ENCODE data around the gene ZMIZ1.
"Not testable (repeated sequence)": the region's sequence is repeated elsewhere in the genome, so short reads cannot be mapped to it uniquely, and the experiment has no call there.

The ZMIZ1 gene

DNA sequence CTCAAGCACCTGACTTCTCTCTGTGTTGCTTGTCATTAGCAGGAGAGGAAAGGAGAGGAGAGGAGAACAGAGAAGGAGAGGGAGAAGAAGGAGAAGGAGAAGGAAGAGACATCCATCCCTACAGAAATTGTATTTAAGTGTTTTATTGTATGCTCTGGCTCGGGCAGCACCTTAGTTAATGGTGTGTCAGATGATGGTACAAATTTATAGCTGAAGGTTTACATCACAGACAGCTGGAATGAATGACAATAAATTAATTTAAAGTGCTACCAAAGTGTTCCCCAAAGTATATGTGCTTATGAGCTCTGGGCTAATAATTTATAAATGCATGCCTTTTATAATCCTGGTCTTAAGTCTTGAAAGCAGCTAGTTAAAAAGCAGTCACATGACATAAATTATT lies 38.1 kb upstream of the ZMIZ1 start:
- no peaks in the 10 kb centered on the region for H3K27me3 ChIP-seq (ENCODE audit: control insufficient read depth in 2 of 2, insufficient read depth in 2 of 2, low read length in 2 of 2)
- H3K4me3 ChIP-seq (ENCODE audit: low read length in 2 of 2): no peak overlapping the region
- H3K9ac ChIP-seq (ENCODE audit: low read depth in 1 of 2, low read length in 2 of 2): no peak overlapping the region
- no peaks in the 10 kb centered on the region for H3K9me3 ChIP-seq (ENCODE audit: control insufficient read depth in 2 of 2, low read length in 2 of 2)
- no peaks in the 10 kb centered on the region for H3K4me1 ChIP-seq (ENCODE audit: control insufficient read depth in 2 of 2, insufficient read depth in 2 of 2, low read length in 2 of 2)
- no peak overlapping the region for H3K27ac ChIP-seq (ENCODE audit: low read depth in 2 of 2, low read length in 2 of 2)
- H3K36me3 ChIP-seq (ENCODE audit: control insufficient read depth in 2 of 2, insufficient read depth in 2 of 2, low read length in 2 of 2): no peaks in the 10 kb centered on the region

DNA sequence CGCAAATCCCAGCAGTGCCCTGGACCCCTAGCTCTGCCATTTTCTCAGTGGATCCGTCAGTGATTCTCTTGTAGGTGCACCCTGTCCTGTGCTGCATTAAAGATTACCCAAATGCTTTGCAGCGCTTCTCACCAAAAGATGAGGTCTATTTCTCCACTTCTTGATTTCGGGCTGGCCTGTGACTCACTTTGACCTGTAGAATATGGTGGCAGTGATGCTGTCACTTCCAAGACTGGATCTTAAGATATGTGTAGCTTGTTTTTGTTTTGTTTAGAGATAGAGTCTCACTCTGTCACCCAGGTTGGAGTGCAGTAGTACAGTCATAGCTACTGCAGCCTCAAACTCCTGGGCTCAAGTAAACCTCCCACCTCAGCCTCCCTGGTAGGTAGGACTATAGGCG lies 37.0 kb upstream of the ZMIZ1 start:
- no peaks in the 10 kb centered on the region for H3K36me3 ChIP-seq (ENCODE audit: control insufficient read depth in 2 of 2, insufficient read depth in 2 of 2, low read length in 2 of 2)
- H3K27me3 ChIP-seq (ENCODE audit: control insufficient read depth in 2 of 2, insufficient read depth in 2 of 2, low read length in 2 of 2): no peaks in the 10 kb centered on the region
- H3K27ac ChIP-seq (ENCODE audit: low read depth in 2 of 2, low read length in 2 of 2): no peak overlapping the region
- no peaks in the 10 kb centered on the region for H3K9me3 ChIP-seq (ENCODE audit: control insufficient read depth in 2 of 2, low read length in 2 of 2)
- H3K9ac ChIP-seq (ENCODE audit: low read depth in 1 of 2, low read length in 2 of 2): no peak overlapping the region
- no peak overlapping the region for H3K4me3 ChIP-seq (ENCODE audit: low read length in 2 of 2)
- H3K4me1 ChIP-seq (ENCODE audit: control insufficient read depth in 2 of 2, insufficient read depth in 2 of 2, low read length in 2 of 2): no peaks in the 10 kb centered on the region

DNA sequence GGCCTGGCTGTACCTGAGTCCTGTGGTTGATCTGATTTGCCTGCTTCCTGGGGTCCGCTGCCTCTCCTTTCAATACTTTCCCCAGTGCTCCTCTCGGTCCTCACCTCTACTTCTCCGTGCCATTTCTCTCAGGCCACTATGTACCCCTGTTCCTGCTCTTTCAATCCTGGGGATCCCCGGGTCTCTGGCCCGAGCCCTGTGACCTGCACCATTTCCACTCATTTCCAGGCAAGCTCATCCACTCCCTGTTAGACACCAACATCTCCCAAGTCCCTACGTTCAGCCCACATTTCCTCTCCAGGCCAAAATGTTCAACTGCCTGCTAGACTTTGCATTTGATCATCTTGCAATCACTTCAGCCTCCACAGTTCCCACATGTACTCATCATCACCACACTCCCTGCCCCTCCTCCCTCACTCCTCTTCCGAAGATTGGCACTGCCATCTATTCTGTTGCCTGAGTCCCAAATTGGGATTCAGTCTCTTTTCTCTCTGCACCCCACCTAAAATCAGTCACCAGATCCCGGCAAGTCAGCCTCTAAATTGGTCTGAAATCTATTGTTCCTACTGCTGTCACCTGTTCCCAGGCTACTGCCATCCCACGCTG lies 34.4 kb upstream of the ZMIZ1 start:
- Histone ChIP-seq H3K4me3 (ENCODE audit: low read length in 2 of 2) (no peak overlapping the region), H3K27me3 (ENCODE audit: control insufficient read depth in 2 of 2, insufficient read depth in 2 of 2, low read length in 2 of 2) (no peaks in the 10 kb centered on the region), H3K36me3 (ENCODE audit: control insufficient read depth in 2 of 2, insufficient read depth in 2 of 2, low read length in 2 of 2) (no peaks in the 10 kb centered on the region), H3K27ac (ENCODE audit: low read depth in 2 of 2, low read length in 2 of 2) (no peak overlapping the region), H3K4me1 (ENCODE audit: control insufficient read depth in 2 of 2, insufficient read depth in 2 of 2, low read length in 2 of 2) (no peaks in the 10 kb centered on the region), H3K9ac (ENCODE audit: low read depth in 1 of 2, low read length in 2 of 2) (no peak overlapping the region), H3K9me3 (ENCODE audit: control insufficient read depth in 2 of 2, low read length in 2 of 2) (no peaks in the 10 kb centered on the region)

DNA sequence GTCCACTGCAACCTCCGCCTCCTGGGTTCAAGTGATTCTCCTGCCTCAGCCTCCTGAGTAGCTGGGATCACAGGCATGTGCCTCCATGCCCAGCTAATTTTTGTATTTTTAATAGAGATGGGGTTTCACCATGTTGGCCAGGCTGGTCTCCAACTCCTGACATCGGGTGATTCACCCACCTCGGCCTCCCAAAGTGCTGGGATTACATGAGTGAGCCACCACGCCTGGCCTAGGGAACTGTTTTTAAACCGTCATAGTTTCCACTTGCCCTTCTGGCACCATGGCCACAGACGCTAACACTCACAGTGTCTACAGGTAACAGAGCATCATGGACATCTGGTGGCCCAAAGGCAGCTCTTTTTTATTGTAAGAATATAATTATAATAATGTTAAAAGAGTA lies 32.4 kb upstream of the ZMIZ1 start:
- not testable (repeated sequence) for H3K27ac ChIP-seq (ENCODE audit: low read depth in 2 of 2, low read length in 2 of 2); H3K9me3 ChIP-seq (ENCODE audit: control insufficient read depth in 2 of 2, low read length in 2 of 2); H3K4me3 ChIP-seq (ENCODE audit: low read length in 2 of 2); H3K4me1 ChIP-seq (ENCODE audit: control insufficient read depth in 2 of 2, insufficient read depth in 2 of 2, low read length in 2 of 2); H3K36me3 ChIP-seq (ENCODE audit: control insufficient read depth in 2 of 2, insufficient read depth in 2 of 2, low read length in 2 of 2); H3K9ac ChIP-seq (ENCODE audit: low read depth in 1 of 2, low read length in 2 of 2); H3K27me3 ChIP-seq (ENCODE audit: control insufficient read depth in 2 of 2, insufficient read depth in 2 of 2, low read length in 2 of 2)

DNA sequence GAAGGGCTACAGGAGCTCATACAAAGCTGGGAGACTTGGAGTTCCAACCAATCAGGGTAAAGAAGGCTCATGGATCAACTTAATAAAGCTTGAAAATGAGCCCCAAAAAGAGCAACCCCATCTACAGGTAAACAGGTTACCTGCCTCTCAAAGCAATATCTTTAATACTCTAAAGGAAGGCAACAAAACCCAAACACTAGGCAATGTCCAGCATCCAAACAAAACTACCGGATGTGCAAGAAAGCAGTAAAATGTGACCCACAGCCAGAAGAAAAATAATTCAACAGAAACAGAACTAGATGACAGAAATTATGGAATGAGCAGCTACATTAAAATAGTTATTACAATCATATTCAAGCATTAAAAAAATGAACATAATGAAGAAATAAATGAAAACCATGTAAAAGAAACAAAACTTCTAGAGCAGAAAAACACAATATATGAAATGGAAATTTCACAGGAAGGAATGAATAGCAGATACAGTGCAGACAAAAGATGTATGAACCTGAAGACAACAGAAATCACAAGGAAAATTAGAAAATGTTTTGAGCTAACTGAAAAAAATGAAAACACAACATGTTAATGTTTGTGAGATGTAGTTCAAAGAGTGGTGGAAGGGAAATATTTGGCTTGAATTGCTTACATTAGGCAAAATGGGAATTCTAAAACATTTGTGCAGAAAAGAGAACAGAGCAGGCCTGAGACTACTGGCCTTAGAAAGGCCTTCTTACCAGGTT lies 30.5 kb upstream of the ZMIZ1 start:
- Histone ChIP-seq H3K27ac (ENCODE audit: low read depth in 2 of 2, low read length in 2 of 2) (no peak overlapping the region), H3K4me3 (ENCODE audit: low read length in 2 of 2) (no peak overlapping the region), H3K36me3 (ENCODE audit: control insufficient read depth in 2 of 2, insufficient read depth in 2 of 2, low read length in 2 of 2) (no peaks in the 10 kb centered on the region), H3K9me3 (ENCODE audit: control insufficient read depth in 2 of 2, low read length in 2 of 2) (no peaks in the 10 kb centered on the region), H3K27me3 (ENCODE audit: control insufficient read depth in 2 of 2, insufficient read depth in 2 of 2, low read length in 2 of 2) (no peaks in the 10 kb centered on the region), H3K4me1 (ENCODE audit: control insufficient read depth in 2 of 2, insufficient read depth in 2 of 2, low read length in 2 of 2) (no peaks in the 10 kb centered on the region), H3K9ac (ENCODE audit: low read depth in 1 of 2, low read length in 2 of 2) (no peak overlapping the region)

DNA sequence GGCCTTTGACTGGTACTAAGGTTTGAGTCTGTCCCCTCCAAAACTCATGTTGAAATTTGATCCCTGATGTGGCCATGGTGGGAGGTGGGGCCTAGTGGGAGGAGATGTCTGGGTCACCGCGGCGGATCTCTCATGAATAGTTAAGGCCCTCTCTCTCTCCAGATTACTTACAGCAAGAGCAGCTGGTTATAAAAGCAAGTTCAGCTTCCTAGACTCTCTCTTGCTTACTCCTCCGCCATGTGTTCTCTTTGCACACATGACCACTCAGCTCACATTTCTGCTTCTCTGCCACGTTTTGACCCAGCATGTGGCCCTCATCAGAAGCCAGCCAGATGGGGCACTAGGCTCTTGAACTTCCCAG lies 29.9 kb upstream of the ZMIZ1 start:
- Histone ChIP-seq H3K36me3 (ENCODE audit: control insufficient read depth in 2 of 2, insufficient read depth in 2 of 2, low read length in 2 of 2) (no peaks in the 10 kb centered on the region), H3K27ac (ENCODE audit: low read depth in 2 of 2, low read length in 2 of 2) (no peak overlapping the region), H3K4me3 (ENCODE audit: low read length in 2 of 2) (no peak overlapping the region), H3K9ac (ENCODE audit: low read depth in 1 of 2, low read length in 2 of 2) (no peak overlapping the region), H3K4me1 (ENCODE audit: control insufficient read depth in 2 of 2, insufficient read depth in 2 of 2, low read length in 2 of 2) (no peaks in the 10 kb centered on the region), H3K9me3 (ENCODE audit: control insufficient read depth in 2 of 2, low read length in 2 of 2) (no peaks in the 10 kb centered on the region), H3K27me3 (ENCODE audit: control insufficient read depth in 2 of 2, insufficient read depth in 2 of 2, low read length in 2 of 2) (no peaks in the 10 kb centered on the region)

DNA sequence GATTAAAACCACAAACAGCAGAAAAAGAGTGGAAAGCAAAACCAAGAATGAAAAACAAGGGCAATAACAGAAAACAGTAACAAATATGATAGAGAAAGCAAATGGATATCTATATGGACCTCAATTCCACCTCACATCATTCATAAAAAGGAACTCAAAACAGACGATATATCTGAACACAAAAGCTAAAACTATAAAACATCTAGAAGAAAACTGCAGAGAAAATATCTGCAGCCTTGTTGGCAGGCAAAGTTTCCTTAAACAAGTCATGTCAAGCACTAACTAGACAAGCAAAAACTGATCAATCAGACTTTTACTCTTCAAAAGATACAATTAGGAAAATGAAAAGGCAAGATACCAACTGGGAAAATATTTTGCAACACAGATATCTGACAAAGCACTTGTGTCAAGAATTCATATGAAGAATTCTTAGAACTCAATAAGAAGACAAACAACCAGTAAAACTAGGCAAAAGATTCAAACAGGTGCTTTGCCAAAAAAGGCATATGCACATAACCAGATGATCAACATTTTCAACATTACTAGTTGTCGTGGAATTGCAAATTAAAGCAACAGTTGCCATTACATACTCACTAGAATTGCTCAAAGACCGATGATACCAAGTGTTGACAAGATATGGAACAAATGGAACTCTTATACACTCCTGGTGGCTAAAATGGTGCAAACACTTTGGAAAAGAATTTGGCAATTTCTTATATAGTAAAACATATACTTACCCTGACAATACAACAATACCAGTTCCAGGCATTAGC lies 25.9 kb upstream of the ZMIZ1 start:
- H3K27me3 ChIP-seq (ENCODE audit: control insufficient read depth in 2 of 2, insufficient read depth in 2 of 2, low read length in 2 of 2): no peaks in the 10 kb centered on the region
- no peak overlapping the region for H3K4me3 ChIP-seq (ENCODE audit: low read length in 2 of 2)
- H3K27ac ChIP-seq (ENCODE audit: low read depth in 2 of 2, low read length in 2 of 2): no peak overlapping the region
- no peaks in the 10 kb centered on the region for H3K9me3 ChIP-seq (ENCODE audit: control insufficient read depth in 2 of 2, low read length in 2 of 2)
- no peaks in the 10 kb centered on the region for H3K36me3 ChIP-seq (ENCODE audit: control insufficient read depth in 2 of 2, insufficient read depth in 2 of 2, low read length in 2 of 2)
- no peak overlapping the region for H3K9ac ChIP-seq (ENCODE audit: low read depth in 1 of 2, low read length in 2 of 2)
- peaks cover under 1 to 3% of the 10 kb centered on the region in 2 donors for H3K4me1 ChIP-seq (ENCODE audit: control insufficient read depth in 2 of 2, insufficient read depth in 2 of 2, low read length in 2 of 2)

DNA sequence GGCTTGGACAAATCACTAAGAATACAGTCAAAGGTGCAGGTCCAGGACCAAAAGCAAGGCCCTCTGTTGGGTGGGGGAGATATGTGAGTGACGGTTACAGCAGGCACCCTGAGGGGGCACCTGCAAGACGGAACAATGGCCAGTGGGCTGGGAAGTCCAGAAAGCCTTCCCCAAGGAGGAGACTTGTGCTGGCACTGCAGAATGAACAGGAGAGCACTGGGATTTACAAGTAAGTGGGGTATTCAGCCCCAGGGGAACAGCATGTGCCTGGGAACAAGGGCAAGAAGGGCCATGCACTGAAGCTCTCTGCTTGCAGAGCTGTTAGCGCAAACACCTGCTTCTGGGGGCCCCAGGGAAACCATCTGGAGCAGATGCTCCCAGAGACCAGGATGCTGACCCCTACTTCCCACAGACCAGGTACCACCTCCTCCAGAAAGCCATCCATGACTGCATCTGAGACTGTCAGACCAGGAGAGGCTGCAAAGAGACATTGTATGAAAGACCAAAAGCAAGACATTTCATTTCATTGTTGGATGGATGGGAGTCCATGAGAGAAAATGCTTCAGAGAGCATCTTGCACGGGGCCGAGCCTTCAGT lies 24.6 kb upstream of the ZMIZ1 start:
- H3K27ac ChIP-seq (ENCODE audit: low read depth in 2 of 2, low read length in 2 of 2): no peak overlapping the region
- no peaks in the 10 kb centered on the region for H3K36me3 ChIP-seq (ENCODE audit: control insufficient read depth in 2 of 2, insufficient read depth in 2 of 2, low read length in 2 of 2)
- no peaks in the 10 kb centered on the region for H3K27me3 ChIP-seq (ENCODE audit: control insufficient read depth in 2 of 2, insufficient read depth in 2 of 2, low read length in 2 of 2)
- no peak overlapping the region for H3K9ac ChIP-seq (ENCODE audit: low read depth in 1 of 2, low read length in 2 of 2)
- H3K4me3 ChIP-seq (ENCODE audit: low read length in 2 of 2): no peak overlapping the region
- peaks cover 13 to 16% of the 10 kb centered on the region in 2 donors for H3K4me1 ChIP-seq (ENCODE audit: control insufficient read depth in 2 of 2, insufficient read depth in 2 of 2, low read length in 2 of 2)
- H3K9me3 ChIP-seq (ENCODE audit: control insufficient read depth in 2 of 2, low read length in 2 of 2): no peaks in the 10 kb centered on the region

DNA sequence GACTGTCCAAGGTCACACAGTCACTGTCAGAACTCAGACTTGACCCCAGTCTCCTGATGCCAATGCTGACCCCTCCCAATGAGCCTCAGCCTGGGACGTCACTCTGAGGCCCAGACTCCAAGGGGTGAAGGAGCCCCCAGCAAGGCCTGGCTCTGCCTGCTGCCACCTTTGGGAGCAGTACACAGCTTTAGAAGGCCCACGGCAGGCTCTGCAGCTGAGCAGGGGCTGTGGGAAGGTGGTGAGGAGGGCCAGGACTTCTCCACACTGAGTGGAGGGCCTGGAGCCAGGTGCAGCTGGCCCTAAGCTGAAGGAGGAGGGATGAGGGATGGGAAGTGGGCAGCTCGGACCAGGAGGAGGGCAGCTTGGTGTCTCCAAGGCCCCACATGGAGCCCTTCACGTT lies 23.9 kb upstream of the ZMIZ1 start:
- Histone ChIP-seq H3K4me1 (ENCODE audit: control insufficient read depth in 2 of 2, insufficient read depth in 2 of 2, low read length in 2 of 2) (peaks cover 16 to 18% of the 10 kb centered on the region in 2 donors), H3K4me3 (ENCODE audit: low read length in 2 of 2) (no peak overlapping the region), H3K9me3 (ENCODE audit: control insufficient read depth in 2 of 2, low read length in 2 of 2) (no peaks in the 10 kb centered on the region), H3K27me3 (ENCODE audit: control insufficient read depth in 2 of 2, insufficient read depth in 2 of 2, low read length in 2 of 2) (no peaks in the 10 kb centered on the region), H3K27ac (ENCODE audit: low read depth in 2 of 2, low read length in 2 of 2) (no peak overlapping the region), H3K9ac (ENCODE audit: low read depth in 1 of 2, low read length in 2 of 2) (no peak overlapping the region), H3K36me3 (ENCODE audit: control insufficient read depth in 2 of 2, insufficient read depth in 2 of 2, low read length in 2 of 2) (no peaks in the 10 kb centered on the region)

DNA sequence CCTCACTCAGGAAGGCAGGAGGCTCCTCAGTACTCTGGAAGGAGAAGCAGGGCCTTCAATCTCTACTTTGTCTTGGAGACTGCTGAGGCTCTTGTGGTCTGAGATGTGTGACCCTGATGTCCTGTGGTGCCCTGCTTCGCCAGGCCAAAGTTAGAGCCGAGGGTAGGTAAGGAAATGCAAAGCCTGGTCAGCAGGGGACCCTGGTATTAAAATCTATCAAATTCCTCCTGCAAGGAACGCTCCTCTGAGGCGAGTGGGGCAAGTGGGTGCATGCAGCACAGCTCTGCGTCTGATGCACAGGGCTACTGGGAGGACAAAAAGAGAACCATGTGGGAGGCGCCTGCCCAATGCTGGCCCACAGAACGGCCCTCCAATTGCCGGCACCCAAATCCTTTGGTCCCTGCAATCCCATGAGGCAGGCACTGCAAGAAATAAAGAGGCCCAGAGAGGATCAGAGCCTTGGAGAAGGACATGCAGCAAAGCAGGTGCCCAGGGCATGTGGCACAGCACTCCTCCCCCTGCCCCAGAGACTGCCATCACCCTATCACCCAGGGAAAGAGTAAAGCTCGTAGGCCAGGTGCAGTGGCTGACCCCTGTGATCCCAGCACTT lies 23.1 kb upstream of the ZMIZ1 start:
- no peak overlapping the region for H3K9ac ChIP-seq (ENCODE audit: low read depth in 1 of 2, low read length in 2 of 2)
- no peaks in the 10 kb centered on the region for H3K27me3 ChIP-seq (ENCODE audit: control insufficient read depth in 2 of 2, insufficient read depth in 2 of 2, low read length in 2 of 2)
- no peak overlapping the region for H3K4me3 ChIP-seq (ENCODE audit: low read length in 2 of 2)
- H3K27ac ChIP-seq (ENCODE audit: low read depth in 2 of 2, low read length in 2 of 2): no peak overlapping the region
- peaks cover 24 to 26% of the 10 kb centered on the region in 2 donors for H3K4me1 ChIP-seq (ENCODE audit: control insufficient read depth in 2 of 2, insufficient read depth in 2 of 2, low read length in 2 of 2)
- H3K36me3 ChIP-seq (ENCODE audit: control insufficient read depth in 2 of 2, insufficient read depth in 2 of 2, low read length in 2 of 2): no peaks in the 10 kb centered on the region
- H3K9me3 ChIP-seq (ENCODE audit: control insufficient read depth in 2 of 2, low read length in 2 of 2): no peaks in the 10 kb centered on the region

Measured in mucosa of rectum (tissue), 2 donors.